ENCODE measurements around the gene CPZ.
"Not testable (repeated sequence)": the region's sequence is repeated elsewhere in the genome, so short reads cannot be mapped to it uniquely, and the experiment has no call there.

- not testable (repeated sequence) for TF ChIP-seq CTCF, POLR2A (IDR thresholded peaks at IDR 0.05)
These were observed 61.6 kb downstream of the CPZ start for GRCh38 chr4:8654139-8654538.

Measured in heart left ventricle (tissue), 13 donors.